NT2/D1 (cell line): ENCODE results near the gene NDUFB11.
"Not testable (repeated sequence)": the region's sequence is repeated elsewhere in the genome, so short reads cannot be mapped to it uniquely, and the experiment has no call there.

ENCODE experiments used
- DNase-seq: peaks from one replicate; pipeline ENCODE4 v3.0.0-alpha.2; 2011; ENCODE audit warnings: low read depth, low spot score
- H3K27me3 ChIP-seq: 2 replicates; pipeline ENCODE4 v1.6.0; 2011; ENCODE audit warnings: mild to moderate bottlenecking; ENCODE audit not compliant: insufficient read length, insufficient read depth
- H3K36me3 ChIP-seq: 2 replicates; pipeline ENCODE4 v1.6.1; 2011; ENCODE audit warnings: mild to moderate bottlenecking, low read length, mixed read lengths; ENCODE audit not compliant: insufficient read depth, insufficient read length
- H3K4me1 ChIP-seq: 2 replicates; pipeline ENCODE4 v1.5.1; 2011; ENCODE audit not compliant: insufficient read depth, insufficient read length
- H3K4me3 ChIP-seq: 2 replicates; pipeline ENCODE4 v1.5.1; 2011; ENCODE audit warnings: low read depth; ENCODE audit not compliant: insufficient read length
- H3K9ac ChIP-seq: 2 replicates; pipeline ENCODE4 v1.6.0; 2011; ENCODE audit warnings: low read depth; ENCODE audit not compliant: insufficient read length
- H3K9me3 ChIP-seq: 2 replicates; pipeline ENCODE4 v1.5.1; 2011; ENCODE audit warnings: mild to moderate bottlenecking, low read length; ENCODE audit not compliant: insufficient read depth
- SUZ12 ChIP-seq: IDR thresholded peaks from 2 replicates; pipeline ENCODE4 v1.6.1; 2011; ENCODE audit not compliant: insufficient read length, insufficient read depth; ENCODE audit errors: extremely low read depth
- YY1 ChIP-seq: IDR thresholded peaks from 2 replicates; pipeline ENCODE4 v1.6.1; 2011; ENCODE audit not compliant: insufficient read length, insufficient read depth
- ZNF274 ChIP-seq: IDR thresholded peaks from 2 replicates; pipeline ENCODE4 v1.6.1; 2011; ENCODE audit warnings: mild to moderate bottlenecking, low read depth, low read length

NDUFB11 gene

DNA sequence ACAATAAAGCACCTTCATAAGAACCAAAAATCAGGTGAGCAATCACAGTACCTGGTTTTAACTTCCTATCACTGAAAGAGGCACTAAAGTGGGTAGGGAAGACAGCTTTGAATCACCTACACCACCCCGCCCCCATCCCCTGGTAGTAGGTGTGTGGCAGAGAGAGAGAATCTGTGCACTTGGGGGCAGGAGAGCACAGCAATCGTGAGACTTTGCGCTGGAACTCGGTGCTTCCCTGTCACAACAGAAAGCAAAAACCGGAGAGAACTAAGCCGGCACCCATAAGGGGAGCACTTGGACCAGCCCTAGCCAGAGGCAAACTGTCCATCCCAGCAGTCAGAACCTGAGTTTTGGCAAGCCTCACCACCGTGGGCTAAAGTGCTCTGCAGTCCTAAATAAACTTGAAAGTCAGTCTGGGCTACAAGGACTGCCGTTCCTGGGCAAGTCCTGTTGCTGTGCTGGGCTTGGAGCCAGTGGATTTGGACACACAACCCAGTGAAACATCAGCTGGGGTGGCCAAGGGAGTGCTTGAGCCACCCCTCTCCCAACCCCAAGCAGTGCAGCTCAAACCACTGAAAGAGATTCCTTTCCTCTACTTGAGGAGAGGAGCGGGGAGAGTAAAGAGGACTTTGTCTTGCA lies 32.1 kb downstream of the NDUFB11 start:
- Histone ChIP-seq H3K9me3 (no peaks in the 10 kb centered on the region), H3K9ac (no peak overlapping the region), H3K36me3 (no peaks in the 10 kb centered on the region), H3K27me3 (no peaks in the 10 kb centered on the region), H3K4me1 (peaks cover 5% of the 10 kb centered on the region), H3K4me3 (no peak overlapping the region)
- no peak for TF ChIP-seq SUZ12
- no peak for TF ChIP-seq ZNF274
- TF ChIP-seq YY1 = no peak
- DNase-seq = no peak

GRCh38 chrX:47110936-47111615 lies 33.4 kb downstream of the NDUFB11 start:
- H3K4me3 ChIP-seq, H3K36me3 ChIP-seq, H3K4me1 ChIP-seq, DNase-seq, H3K9me3 ChIP-seq, H3K27me3 ChIP-seq, H3K9ac ChIP-seq: not testable (repeated sequence)

- H3K9ac ChIP-seq = no peak overlapping the region
- no peaks in the 10 kb centered on the region for H3K4me1 ChIP-seq
- no peak for DNase-seq
- H3K4me3 ChIP-seq = no peak overlapping the region
- TF ChIP-seq ZNF274 (no peak), SUZ12 (no peak), YY1 (no peak)
- no peaks in the 10 kb centered on the region for H3K27me3 ChIP-seq
- no peaks in the 10 kb centered on the region for H3K36me3 ChIP-seq
- H3K9me3 ChIP-seq = no peaks in the 10 kb centered on the region
Observed at GRCh38 chrX:47101206-47101605, 43.3 kb downstream of the NDUFB11 start.

- no peaks in the 10 kb centered on the region for H3K27me3 ChIP-seq
- H3K36me3 ChIP-seq = no peaks in the 10 kb centered on the region
- no peak for DNase-seq
- H3K4me1 ChIP-seq = no peaks in the 10 kb centered on the region
- no peaks in the 10 kb centered on the region for H3K9me3 ChIP-seq
- H3K4me3 ChIP-seq = no peak overlapping the region
- H3K9ac ChIP-seq = no peak overlapping the region
- no peak for TF ChIP-seq YY1
- TF ChIP-seq SUZ12 = no peak
- no peak for TF ChIP-seq ZNF274
Observed at GRCh38 chrX:47098338-47099094, 46.0 kb downstream of the NDUFB11 start.

DNA sequence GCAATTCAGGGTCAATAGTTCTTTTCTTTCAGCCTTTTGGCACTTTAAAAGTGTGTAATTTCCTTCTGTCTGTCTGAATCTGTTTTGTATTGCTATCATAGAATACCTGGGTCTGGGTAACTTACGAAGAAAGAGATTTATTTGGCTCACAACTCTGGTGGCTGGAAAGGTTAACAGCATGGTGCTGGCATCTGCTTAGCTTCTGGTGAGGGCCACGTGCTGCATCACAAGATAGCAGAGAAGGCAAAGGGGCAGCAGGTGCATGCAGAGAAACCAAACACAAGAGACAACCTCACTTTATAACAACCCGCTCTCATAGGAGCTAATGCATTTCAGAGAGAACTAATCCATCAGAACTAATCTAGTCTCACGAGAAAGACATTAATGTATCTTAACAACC lies 47.5 kb downstream of the NDUFB11 start:
- Histone ChIP-seq H3K36me3 (no peaks in the 10 kb centered on the region), H3K27me3 (no peaks in the 10 kb centered on the region), H3K9ac (no peak overlapping the region), H3K9me3 (no peaks in the 10 kb centered on the region), H3K4me1 (no peaks in the 10 kb centered on the region), H3K4me3 (no peak overlapping the region)
- DNase-seq = no peak
- TF ChIP-seq SUZ12 (no peak), YY1 (no peak), ZNF274 (no peak)

- H3K4me3 ChIP-seq = no peak overlapping the region
- no peaks in the 10 kb centered on the region for H3K27me3 ChIP-seq
- H3K4me1 ChIP-seq = no peaks in the 10 kb centered on the region
- no peaks in the 10 kb centered on the region for H3K9me3 ChIP-seq
- no peak overlapping the region for H3K9ac ChIP-seq
- H3K36me3 ChIP-seq = no peaks in the 10 kb centered on the region
- TF ChIP-seq YY1 (no peak), SUZ12 (no peak), ZNF274 (no peak)
- no peak for DNase-seq
Observed at GRCh38 chrX:47093860-47094259, 50.6 kb downstream of the NDUFB11 start.

DNA sequence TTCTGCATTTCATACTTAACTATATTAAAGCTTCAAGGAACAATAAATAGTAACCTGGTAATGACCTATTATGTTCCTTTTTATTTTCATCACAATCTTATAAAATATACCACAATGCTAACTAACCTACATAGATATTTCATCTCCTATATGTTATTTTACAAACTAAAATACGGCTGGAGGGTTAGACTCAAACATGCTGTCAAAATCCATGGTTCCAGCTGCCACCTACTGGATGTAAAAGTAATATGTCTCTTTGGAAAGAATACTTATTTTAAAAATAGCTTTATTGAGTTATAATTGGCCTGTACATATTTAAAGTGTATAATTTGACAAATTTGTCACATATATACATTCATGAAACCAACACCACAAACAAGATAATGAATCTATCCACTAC lies 51.3 kb downstream of the NDUFB11 start:
- no peak for TF ChIP-seq ZNF274
- TF ChIP-seq YY1 = no peak
- no peak for TF ChIP-seq SUZ12
- Histone ChIP-seq H3K27me3 (no peaks in the 10 kb centered on the region), H3K9ac (no peak overlapping the region), H3K4me3 (no peak overlapping the region), H3K36me3 (no peaks in the 10 kb centered on the region), H3K4me1 (no peaks in the 10 kb centered on the region), H3K9me3 (no peaks in the 10 kb centered on the region)
- no peak for DNase-seq
